BE2C (cell line): Measurements from ENCODE around the gene ACSL1.
A peak's percentile ranks its signal among the peaks of the same experiment; 100 is the strongest.

Source experiments
- DNase-seq: peaks from one replicate; pipeline ENCODE4 v3.0.0-alpha.2; 2020
- H3K27me3 ChIP-seq: fragments of 250-450 bp; sonication (Bioruptor Pico); 2 replicates; pipeline ENCODE4 v1.5.1; 2020; ENCODE audit warnings: mild to moderate bottlenecking
- H3K36me3 ChIP-seq: fragments of 250-450 bp; sonication (Bioruptor Pico); 2 replicates; pipeline ENCODE4 v1.5.1; 2020; ENCODE audit warnings: mild to moderate bottlenecking
- H3K4me1 ChIP-seq: fragments of 250-450 bp; sonication (Bioruptor Pico); 2 replicates; pipeline ENCODE4 v1.5.1; 2020
- H3K4me3 ChIP-seq: 2 replicates; pipeline ENCODE4 v1.5.1; 2011; ENCODE audit warnings: low read depth, low read length
- H3K9me3 ChIP-seq: fragments of 250-450 bp; sonication (Bioruptor Pico); 2 replicates; pipeline ENCODE4 v1.5.1; 2020
- CTCF ChIP-seq: IDR thresholded peaks from 2 replicates; pipeline ENCODE4 v1.5.1; 2012; ENCODE audit warnings: mild to moderate bottlenecking, low read depth, low read length

The ACSL1 gene

GRCh38 chr4:184727430-184727829 is 98.3 kb downstream of the ACSL1 start:
- Histone ChIP-seq H3K9me3 (no peaks in the 10 kb centered on the region), H3K4me1 (no peaks in the 10 kb centered on the region), H3K27me3 (no peaks in the 10 kb centered on the region), H3K4me3 (no peak overlapping the region), H3K36me3 (peaks cover 60% of the 10 kb centered on the region)
- no peak for DNase-seq
- TF ChIP-seq CTCF, result no peak

- no peaks in the 10 kb centered on the region for H3K4me1 ChIP-seq
- H3K9me3 ChIP-seq, result no peaks in the 10 kb centered on the region
- H3K4me3 ChIP-seq, result no peak overlapping the region
- no peak for DNase-seq
- peak; percentile 46 for TF ChIP-seq CTCF
- peaks cover 76% of the 10 kb centered on the region for H3K36me3 ChIP-seq
- H3K27me3 ChIP-seq, result no peaks in the 10 kb centered on the region
Measured at GRCh38 chr4:184722798-184723197, 103.0 kb downstream of the ACSL1 start.

- no peak for TF ChIP-seq CTCF
- peaks cover 77% of the 10 kb centered on the region for H3K36me3 ChIP-seq
- H3K4me3 ChIP-seq, result no peak overlapping the region
- DNase-seq, result no peak
- H3K4me1 ChIP-seq, result no peaks in the 10 kb centered on the region
- H3K9me3 ChIP-seq, result no peaks in the 10 kb centered on the region
- no peaks in the 10 kb centered on the region for H3K27me3 ChIP-seq
Measured at GRCh38 chr4:184721254-184721653, 104.5 kb downstream of the ACSL1 start.

GRCh38 chr4:184719407-184719806 is 106.4 kb downstream of the ACSL1 start:
- no peak for DNase-seq
- Histone ChIP-seq H3K27me3 (no peaks in the 10 kb centered on the region), H3K36me3 (peaks cover 76% of the 10 kb centered on the region), H3K4me3 (no peak overlapping the region), H3K9me3 (no peaks in the 10 kb centered on the region), H3K4me1 (no peaks in the 10 kb centered on the region)
- no peak for TF ChIP-seq CTCF

DNA sequence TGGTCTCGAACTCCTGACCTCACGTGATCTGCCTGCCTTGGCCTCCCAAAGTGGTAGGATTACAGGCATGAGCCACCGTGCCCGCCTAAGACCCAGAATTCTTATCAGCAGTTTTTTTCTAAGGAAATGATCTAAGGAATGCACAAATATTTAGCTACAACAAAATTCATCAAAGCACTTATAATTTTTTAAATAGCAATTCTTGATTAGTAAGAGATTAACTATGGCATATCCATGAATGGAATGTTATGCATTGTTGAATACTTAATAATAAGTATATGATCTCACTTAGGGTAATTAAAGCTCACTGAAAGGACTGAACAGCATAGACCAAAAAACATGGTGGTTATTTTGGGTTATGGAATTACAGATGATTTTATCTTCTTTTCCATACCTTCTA is 110.2 kb downstream of the ACSL1 start:
- Histone ChIP-seq H3K4me3 (no peak overlapping the region), H3K36me3 (peaks cover 80% of the 10 kb centered on the region), H3K27me3 (no peaks in the 10 kb centered on the region), H3K4me1 (no peaks in the 10 kb centered on the region), H3K9me3 (no peaks in the 10 kb centered on the region)
- DNase-seq, result no peak
- TF ChIP-seq CTCF, result no peak

DNA sequence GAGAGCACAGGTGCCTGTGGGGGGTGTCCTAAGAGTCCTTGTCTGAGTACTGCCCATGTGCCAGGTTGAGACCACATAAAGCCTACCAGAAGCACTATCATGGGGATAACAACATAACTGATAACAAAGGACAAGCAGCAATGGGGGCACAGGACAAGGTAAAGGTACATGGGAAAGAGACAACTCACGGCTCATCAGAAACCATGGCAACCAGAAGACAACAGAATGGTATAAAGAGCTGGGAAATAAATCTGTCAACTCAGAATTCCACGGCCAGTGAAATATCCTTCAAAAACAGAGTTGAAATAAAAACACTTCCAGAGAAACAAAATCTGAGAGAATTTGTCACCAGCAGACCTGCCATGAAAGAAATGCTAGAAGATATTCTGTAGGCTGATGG is 111.9 kb downstream of the ACSL1 start:
- Histone ChIP-seq H3K4me1 (no peaks in the 10 kb centered on the region), H3K27me3 (no peaks in the 10 kb centered on the region), H3K4me3 (no peak overlapping the region), H3K36me3 (peaks cover 82% of the 10 kb centered on the region), H3K9me3 (no peaks in the 10 kb centered on the region)
- no peak for TF ChIP-seq CTCF
- DNase-seq, result no peak
